H7 (cell line): Measurements from ENCODE around the gene SLC9A4. TPM values are rescaled to one million over a fixed set of nuclear protein-coding genes. Genes with fewer than 3 reads are reported as not detected.
A peak's percentile ranks its signal among the peaks of the same experiment; 100 is the strongest.

Source experiments
- DNase-seq: peaks from one replicate; pipeline ENCODE4 v3.0.0; 2012
- H3K27me3 ChIP-seq: 2 replicates; pipeline ENCODE4 v1.6.0; 2011; ENCODE audit warnings: mild to moderate bottlenecking, low read length; ENCODE audit not compliant: control insufficient read depth, insufficient read depth
- H3K36me3 ChIP-seq: replicated peaks from 2 replicates; pipeline ENCODE4 v1.5.1; 2011; ENCODE audit warnings: low read length; ENCODE audit not compliant: control insufficient read depth, insufficient read depth
- H3K4me3 ChIP-seq: 2 replicates; pipeline ENCODE4 v1.5.1; 2011; ENCODE audit warnings: low read depth, mild to moderate bottlenecking, control low read depth, low read length, moderate library complexity; ENCODE audit not compliant: insufficient read depth
- total RNA-seq: library from RNA; depleted of rRNA; stranded (reverse); fragments of >200 nt; shearing (Covaris generic); gene quantifications from 2 replicates; pipeline ENCODE4 v1.2.3, GENCODE V29; 2014

The SLC9A4 gene
- total RNA-seq, 1 experiment from 2014 or later = not detected

- no peak for DNase-seq
- H3K36me3 ChIP-seq = no peaks in the 10 kb centered on the region
- H3K27me3 ChIP-seq = no peaks in the 10 kb centered on the region
- no peak overlapping the region for H3K4me3 ChIP-seq
Measured at GRCh38 chr2:102502576-102502975, 29.6 kb downstream of the SLC9A4 start.

- Histone ChIP-seq H3K36me3 (no peaks in the 10 kb centered on the region), H3K4me3 (no peak overlapping the region), H3K27me3 (no peaks in the 10 kb centered on the region)
- DNase-seq = no peak
Measured at GRCh38 chr2:102504833-102505232, 31.8 kb downstream of the SLC9A4 start.

- no peak for DNase-seq
- Histone ChIP-seq H3K36me3 (no peaks in the 10 kb centered on the region), H3K27me3 (no peaks in the 10 kb centered on the region), H3K4me3 (no peak overlapping the region)
Measured at GRCh38 chr2:102505290-102505689, 32.3 kb downstream of the SLC9A4 start.

GRCh38 chr2:102506743-102507142, 33.7 kb downstream of the SLC9A4 start:
- Histone ChIP-seq H3K36me3 (no peaks in the 10 kb centered on the region), H3K27me3 (no peaks in the 10 kb centered on the region), H3K4me3 (no peak overlapping the region)
- no peak for DNase-seq

- Histone ChIP-seq H3K27me3 (no peaks in the 10 kb centered on the region), H3K36me3 (no peaks in the 10 kb centered on the region), H3K4me3 (no peak overlapping the region)
- DNase-seq = no peak
Measured at GRCh38 chr2:102508863-102509262, 35.8 kb downstream of the SLC9A4 start.

GRCh38 chr2:102509749-102510148, 36.7 kb downstream of the SLC9A4 start:
- no peak for DNase-seq
- H3K4me3 ChIP-seq = no peak overlapping the region
- H3K36me3 ChIP-seq = no peaks in the 10 kb centered on the region
- H3K27me3 ChIP-seq = no peaks in the 10 kb centered on the region

GRCh38 chr2:102510791-102511575, 38.0 kb downstream of the SLC9A4 start:
- Histone ChIP-seq H3K27me3 (no peaks in the 10 kb centered on the region), H3K4me3 (no peak overlapping the region), H3K36me3 (no peaks in the 10 kb centered on the region)
- no peak for DNase-seq

GRCh38 chr2:102512161-102512560, 39.1 kb downstream of the SLC9A4 start:
- Histone ChIP-seq H3K27me3 (no peaks in the 10 kb centered on the region), H3K36me3 (no peaks in the 10 kb centered on the region), H3K4me3 (no peak overlapping the region)
- no peak for DNase-seq

GRCh38 chr2:102513355-102513939, 40.4 kb downstream of the SLC9A4 start:
- no peaks in the 10 kb centered on the region for H3K36me3 ChIP-seq
- DNase-seq = no peak
- H3K27me3 ChIP-seq = no peaks in the 10 kb centered on the region
- no peak overlapping the region for H3K4me3 ChIP-seq

- H3K27me3 ChIP-seq = no peaks in the 10 kb centered on the region
- DNase-seq = no peak
- H3K4me3 ChIP-seq = no peak overlapping the region
- H3K36me3 ChIP-seq = no peaks in the 10 kb centered on the region
Measured at GRCh38 chr2:102514061-102514785, 41.2 kb downstream of the SLC9A4 start.

GRCh38 chr2:102515851-102516250, 42.8 kb downstream of the SLC9A4 start:
- H3K36me3 ChIP-seq = no peaks in the 10 kb centered on the region

GRCh38 chr2:102518170-102518569, 45.1 kb downstream of the SLC9A4 start:
- Histone ChIP-seq H3K4me3 (no peak overlapping the region), H3K27me3 (no peaks in the 10 kb centered on the region), H3K36me3 (no peaks in the 10 kb centered on the region)
- DNase-seq = no peak

More at GRCh38 chr2:102515851-102516250, 42.8 kb downstream of the SLC9A4 start:
- H3K4me3 ChIP-seq = no peak overlapping the region
- no peaks in the 10 kb centered on the region for H3K27me3 ChIP-seq
- no peak for DNase-seq

GRCh38 chr2:102520009-102520408, 47.0 kb downstream of the SLC9A4 start:
- Histone ChIP-seq H3K36me3 (no peaks in the 10 kb centered on the region), H3K27me3 (no peaks in the 10 kb centered on the region), H3K4me3 (no peak overlapping the region)
- DNase-seq = peak; percentile 56

- Histone ChIP-seq H3K4me3 (no peak overlapping the region), H3K27me3 (no peaks in the 10 kb centered on the region), H3K36me3 (no peaks in the 10 kb centered on the region)
- no peak for DNase-seq
Measured at GRCh38 chr2:102520801-102521200, 47.8 kb downstream of the SLC9A4 start.

GRCh38 chr2:102522162-102522561, 49.1 kb downstream of the SLC9A4 start:
- H3K27me3 ChIP-seq = no peaks in the 10 kb centered on the region
- H3K36me3 ChIP-seq = no peaks in the 10 kb centered on the region
- no peak for DNase-seq
- no peak overlapping the region for H3K4me3 ChIP-seq
